Karpas-422 (cell line): ENCODE data around the gene CSMD2. TPM values are rescaled to one million over a fixed set of nuclear protein-coding genes. Genes with fewer than 3 reads are reported as not detected.

Experiments used
- DNase-seq: peaks from one replicate; pipeline ENCODE4 v3.0.0-alpha.2; 2015
- H2AFZ ChIP-seq: fragments of 200-600 bp; sonication (generic); 2 replicates; pipeline ENCODE4 v1.6.1; 2014; ENCODE audit warnings: antibody characterized with exemption, low read length, mixed read lengths
- H3K27ac ChIP-seq: fragments of 200-600 bp; sonication (generic); 2 replicates; pipeline ENCODE4 v1.5.1; 2014; ENCODE audit warnings: mild to moderate bottlenecking, low read length, moderate library complexity
- H3K27me3 ChIP-seq: fragments of 200-600 bp; sonication (generic); 2 replicates; pipeline ENCODE4 v1.6.1; 2014; ENCODE audit warnings: low read length, mixed read lengths
- H3K36me3 ChIP-seq: fragments of 200-600 bp; sonication (generic); 2 replicates; pipeline ENCODE4 v1.6.1; 2014; ENCODE audit warnings: low read length, mixed read lengths; ENCODE audit not compliant: insufficient read depth
- H3K4me1 ChIP-seq: fragments of 200-600 bp; sonication (generic); 2 replicates; pipeline ENCODE4 v1.6.1; 2014; ENCODE audit warnings: mild to moderate bottlenecking, low read length, mixed read lengths
- H3K4me2 ChIP-seq: fragments of 200-600 bp; sonication (generic); 2 replicates; pipeline ENCODE4 v1.6.1; 2014; ENCODE audit warnings: low read length, low read depth, mild to moderate bottlenecking; ENCODE audit not compliant: poor library complexity, severe bottlenecking
- H3K4me3 ChIP-seq: fragments of 200-600 bp; sonication (generic); 2 replicates; pipeline ENCODE4 v1.5.1; 2014; ENCODE audit warnings: mild to moderate bottlenecking, antibody characterized with exemption, low read length, mixed read lengths
- H3K79me2 ChIP-seq: fragments of 200-600 bp; sonication (generic); 2 replicates; pipeline ENCODE4 v1.6.1; 2014; ENCODE audit warnings: mild to moderate bottlenecking, low read length, mixed read lengths
- H3K9ac ChIP-seq: fragments of 200-600 bp; sonication (generic); 2 replicates; pipeline ENCODE4 v1.6.0; 2014; ENCODE audit warnings: low read length
- H3K9me2 ChIP-seq: fragments of 200-600 bp; sonication (generic), shearing (Covaris generic); replicated peaks from 2 replicates; pipeline ENCODE4 v1.6.0; 2014; ENCODE audit warnings: mild to moderate bottlenecking, low read length, moderate library complexity; ENCODE audit not compliant: insufficient read depth
- H3K9me3 ChIP-seq: fragments of 300-700, 200-600 bp; sonication (generic); 2 replicates; pipeline ENCODE4 v1.6.1; 2014; ENCODE audit warnings: low read length, mixed read lengths
- H4K20me1 ChIP-seq: fragments of 200-600 bp; sonication (generic); 2 replicates; pipeline ENCODE4 v1.6.1; 2014; ENCODE audit warnings: mild to moderate bottlenecking, antibody characterized with exemption, low read length, low read depth; ENCODE audit not compliant: insufficient read depth
- total RNA-seq: library from RNA; depleted of rRNA; stranded (reverse); fragments of >200 nt; shearing (Covaris generic); gene quantifications from 2 replicates; pipeline ENCODE4 v1.2.3, GENCODE V29; 2014; ENCODE audit warnings: low replicate concordance

CSMD2 gene
- total RNA-seq, 1 experiment from 2014 or later, result 0.19 TPM

DNA sequence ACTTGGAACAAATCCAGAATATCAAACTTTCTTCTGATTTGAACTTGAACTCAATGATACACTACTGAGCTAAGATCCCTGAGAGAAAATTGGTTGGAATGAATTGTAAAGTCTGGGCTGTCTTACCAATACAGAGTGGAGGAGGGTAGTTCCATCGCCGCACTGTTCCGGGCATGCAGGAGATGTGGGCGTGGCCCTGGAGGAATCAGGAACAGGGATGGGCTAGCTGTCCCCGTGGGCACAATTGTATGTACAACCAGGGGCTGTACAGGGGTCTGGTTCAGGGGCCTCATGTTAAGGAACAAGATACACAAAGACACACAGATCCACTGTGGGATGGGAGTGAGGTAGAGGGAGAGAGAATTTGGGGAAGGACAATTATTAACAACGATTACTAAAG is 548.2 kb downstream of the CSMD2 start:
- peaks cover 15% of the 10 kb centered on the region for H3K4me1 ChIP-seq
- DNase-seq, result no peak
- H3K4me2 ChIP-seq, result no peak overlapping the region
- no peak overlapping the region for H2AFZ ChIP-seq
- no peak overlapping the region for H3K9ac ChIP-seq
- H4K20me1 ChIP-seq, result no peaks in the 10 kb centered on the region
- H3K9me2 ChIP-seq, result no peaks in the 10 kb centered on the region
- no peaks in the 10 kb centered on the region for H3K27me3 ChIP-seq
- H3K79me2 ChIP-seq, result no peaks in the 10 kb centered on the region
- no peak overlapping the region for H3K4me3 ChIP-seq
- H3K9me3 ChIP-seq, result no peaks in the 10 kb centered on the region
- no peak overlapping the region for H3K27ac ChIP-seq
- H3K36me3 ChIP-seq, result no peaks in the 10 kb centered on the region

DNA sequence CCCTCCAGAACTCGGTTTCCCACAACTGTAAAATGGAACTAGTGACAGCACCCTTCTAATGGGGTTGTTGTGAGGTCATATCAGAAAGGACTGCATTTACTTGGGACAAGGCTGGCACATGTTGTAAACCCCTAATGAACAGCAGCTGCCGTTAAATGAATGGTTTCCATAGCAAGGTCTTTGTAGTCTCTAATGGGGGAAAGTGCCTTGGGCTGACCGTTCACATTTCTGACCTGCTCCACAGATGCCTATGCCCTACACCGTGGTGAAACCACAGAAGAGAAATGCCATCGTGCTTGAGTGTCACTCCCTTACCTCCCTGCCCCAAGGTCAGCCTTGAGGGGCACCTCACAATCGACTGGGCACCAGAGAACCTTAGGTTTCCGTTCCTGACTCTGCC is 549.5 kb downstream of the CSMD2 start:
- no peaks in the 10 kb centered on the region for H3K9me3 ChIP-seq
- 0 out of 2 replicates have a peak overlapping the region, but pooled peaks have one; percentile 45 for H2AFZ ChIP-seq
- no peak overlapping the region for H3K27ac ChIP-seq
- no peak overlapping the region for H3K4me3 ChIP-seq
- no peaks in the 10 kb centered on the region for H3K79me2 ChIP-seq
- no peak overlapping the region; the same call in 1 of the 2 replicates for H3K9ac ChIP-seq
- no peak overlapping the region for H3K4me2 ChIP-seq
- peaks cover 19% of the 10 kb centered on the region for H3K4me1 ChIP-seq
- DNase-seq, result no peak
- H3K36me3 ChIP-seq, result no peaks in the 10 kb centered on the region
- no peaks in the 10 kb centered on the region for H3K9me2 ChIP-seq
- no peaks in the 10 kb centered on the region for H3K27me3 ChIP-seq
- H4K20me1 ChIP-seq, result no peaks in the 10 kb centered on the region

DNA sequence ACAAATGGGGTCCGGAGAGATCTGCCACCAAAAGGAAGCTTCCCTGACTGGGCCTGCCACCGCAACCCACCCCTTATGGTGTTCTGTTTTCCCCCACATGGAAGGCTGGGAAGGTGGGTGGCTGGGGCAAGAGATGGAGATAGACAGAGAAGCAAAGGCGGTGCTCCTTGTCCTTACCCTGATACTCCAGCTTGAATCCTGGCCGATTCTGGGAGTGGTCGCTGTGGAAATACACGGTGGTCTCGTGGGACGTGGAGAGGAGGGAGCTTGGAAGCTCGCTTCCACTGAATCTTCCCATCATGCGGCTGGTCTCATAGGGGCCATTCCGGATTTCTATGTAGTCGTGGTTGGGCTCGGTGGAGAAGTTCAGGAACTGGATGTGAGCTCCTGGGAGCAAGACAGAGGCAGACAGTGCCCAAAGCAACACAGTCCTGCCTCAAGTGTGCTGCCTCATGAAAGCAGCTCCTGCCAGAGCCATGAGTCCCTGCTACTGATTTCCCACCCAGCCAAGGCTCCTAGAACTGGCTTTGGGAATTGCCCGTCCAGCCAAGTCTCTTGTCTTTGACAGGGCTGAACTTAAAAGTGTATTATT is 554.1 kb downstream of the CSMD2 start:
- DNase-seq, result no peak
- H3K36me3 ChIP-seq, result no peaks in the 10 kb centered on the region
- H3K4me2 ChIP-seq, result no peak overlapping the region
- H3K27me3 ChIP-seq, result no peaks in the 10 kb centered on the region
- no peak overlapping the region for H3K4me3 ChIP-seq
- H3K27ac ChIP-seq, result no peak overlapping the region
- no peaks in the 10 kb centered on the region for H3K79me2 ChIP-seq
- H2AFZ ChIP-seq, result no peak overlapping the region
- peaks cover 15% of the 10 kb centered on the region for H3K4me1 ChIP-seq
- no peaks in the 10 kb centered on the region for H3K9me2 ChIP-seq
- H3K9me3 ChIP-seq, result no peaks in the 10 kb centered on the region
- no peak overlapping the region for H3K9ac ChIP-seq
- H4K20me1 ChIP-seq, result no peaks in the 10 kb centered on the region

DNA sequence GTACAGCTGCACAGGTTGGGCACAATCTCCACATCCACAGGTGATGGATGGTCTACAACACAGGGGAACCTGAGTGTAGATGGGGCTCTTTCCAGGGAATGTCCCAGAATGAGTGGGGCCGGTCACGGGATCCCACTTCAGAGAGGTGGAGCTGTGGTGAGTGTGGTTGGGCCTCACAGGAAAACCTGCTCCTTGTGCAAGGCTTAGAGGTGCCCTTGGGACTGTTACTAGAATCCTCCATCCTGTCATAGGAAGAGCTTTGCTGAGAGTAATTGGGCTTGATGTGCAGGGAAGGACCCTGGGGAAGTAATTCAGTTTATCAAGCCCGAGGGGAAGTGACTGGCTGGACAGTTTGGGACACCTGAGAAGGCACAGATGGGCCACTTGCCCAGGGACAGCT is 554.6 kb downstream of the CSMD2 start:
- Histone ChIP-seq H3K9ac (no peak overlapping the region), H3K36me3 (no peaks in the 10 kb centered on the region), H3K27me3 (no peaks in the 10 kb centered on the region), H3K9me3 (no peaks in the 10 kb centered on the region), H4K20me1 (no peaks in the 10 kb centered on the region), H3K27ac (no peak overlapping the region), H3K4me3 (no peak overlapping the region), H3K9me2 (no peaks in the 10 kb centered on the region), H3K79me2 (no peaks in the 10 kb centered on the region), H2AFZ (no peak overlapping the region), H3K4me2 (no peak overlapping the region), H3K4me1 (peaks cover 9% of the 10 kb centered on the region)
- peak; percentile 44 for DNase-seq

DNA sequence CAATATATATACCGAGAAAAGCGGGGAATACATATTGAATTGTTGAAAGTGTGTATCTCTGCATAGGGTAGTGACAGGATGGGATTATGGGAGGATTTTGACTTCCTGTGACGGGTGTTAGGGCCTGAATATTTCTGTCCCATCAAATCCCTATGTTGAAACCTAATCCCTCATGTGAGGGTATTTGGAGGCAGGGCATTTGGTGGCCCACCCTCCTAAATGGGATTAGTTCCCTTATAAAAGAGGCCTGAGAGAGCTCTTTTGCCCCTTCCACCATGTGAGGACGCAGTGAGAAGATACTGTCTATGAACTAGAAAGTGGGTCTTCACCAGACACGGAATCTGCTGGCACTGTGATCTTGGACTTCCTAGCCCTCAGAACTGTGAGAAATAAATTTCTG is 555.3 kb downstream of the CSMD2 start:
- Histone ChIP-seq H3K27me3 (no peaks in the 10 kb centered on the region), H3K4me1 (peaks cover 6% of the 10 kb centered on the region; the same call in 1 of the 2 replicates), H4K20me1 (no peaks in the 10 kb centered on the region), H2AFZ (no peak overlapping the region), H3K9me3 (no peaks in the 10 kb centered on the region), H3K4me2 (no peak overlapping the region), H3K27ac (no peak overlapping the region), H3K9me2 (no peaks in the 10 kb centered on the region), H3K4me3 (no peak overlapping the region), H3K9ac (no peak overlapping the region), H3K36me3 (no peaks in the 10 kb centered on the region), H3K79me2 (no peaks in the 10 kb centered on the region)
- no peak for DNase-seq

DNA sequence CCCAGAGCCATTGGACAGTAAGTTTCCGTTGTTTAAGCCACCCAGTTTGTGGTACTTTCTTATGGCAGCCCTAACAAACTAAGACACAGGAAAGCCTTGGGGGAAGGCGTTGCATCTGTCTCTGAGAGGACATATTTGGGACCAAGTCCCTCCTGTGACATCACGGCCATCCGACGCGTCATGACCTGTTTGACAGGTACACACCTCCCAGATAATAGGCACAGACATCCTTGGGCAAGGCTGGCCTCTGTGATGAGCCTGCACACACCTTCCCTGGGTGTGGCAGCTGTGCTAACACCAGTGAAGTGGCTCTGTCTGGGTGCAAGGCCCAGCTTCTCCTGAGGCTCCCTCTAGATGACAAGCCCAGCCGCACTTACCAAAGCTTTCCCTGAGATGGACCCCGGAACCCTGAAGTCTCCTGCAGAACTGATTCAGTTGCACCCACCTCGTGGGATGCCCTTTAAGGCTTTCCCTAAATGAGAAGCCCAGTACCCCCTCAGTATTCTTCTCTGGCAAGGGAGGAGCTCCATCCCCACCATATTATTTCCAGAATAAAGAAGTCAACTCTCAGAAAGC is 556.1 kb downstream of the CSMD2 start:
- no peak overlapping the region for H2AFZ ChIP-seq
- H3K9me2 ChIP-seq, result no peaks in the 10 kb centered on the region
- no peaks in the 10 kb centered on the region for H3K27me3 ChIP-seq
- H3K79me2 ChIP-seq, result no peaks in the 10 kb centered on the region
- no peak overlapping the region for H3K4me2 ChIP-seq
- no peak overlapping the region for H3K4me3 ChIP-seq
- H3K9ac ChIP-seq, result no peak overlapping the region
- no peak overlapping the region for H3K27ac ChIP-seq
- H3K36me3 ChIP-seq, result no peaks in the 10 kb centered on the region
- H3K4me1 ChIP-seq, result peaks cover 6% of the 10 kb centered on the region; the same call in 1 of the 2 replicates
- no peaks in the 10 kb centered on the region for H4K20me1 ChIP-seq
- no peak for DNase-seq
- no peaks in the 10 kb centered on the region for H3K9me3 ChIP-seq

DNA sequence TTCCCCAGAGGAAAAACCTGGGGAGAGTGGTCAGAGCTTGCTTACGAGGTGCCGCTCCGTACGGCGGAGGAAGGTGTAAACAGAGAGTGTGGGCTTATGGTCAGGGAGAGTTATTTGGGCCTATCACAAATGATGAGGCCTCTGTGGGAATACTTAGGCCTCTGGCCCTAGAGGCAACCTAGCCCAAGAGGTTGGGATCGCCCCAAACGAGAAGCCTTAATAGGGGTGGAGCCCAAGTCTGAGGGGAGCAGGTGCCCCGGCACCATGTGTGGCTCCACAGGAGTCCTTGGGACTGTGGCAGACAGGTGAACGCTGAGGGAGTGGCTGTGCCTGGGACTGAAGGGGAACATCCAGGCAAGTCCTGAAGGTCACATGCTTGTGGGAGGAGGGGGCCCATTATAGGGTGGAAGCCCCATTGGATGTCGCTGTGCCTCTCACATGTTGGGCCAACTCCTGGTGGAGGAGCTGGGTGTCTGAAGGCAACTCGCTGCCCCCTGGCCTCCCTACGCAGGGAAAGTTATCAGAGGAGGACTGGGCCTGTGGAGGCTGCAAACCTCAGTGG is 557.5 kb downstream of the CSMD2 start:
- Histone ChIP-seq H3K36me3 (no peaks in the 10 kb centered on the region), H2AFZ (no peak overlapping the region)
- no peak for DNase-seq

DNA sequence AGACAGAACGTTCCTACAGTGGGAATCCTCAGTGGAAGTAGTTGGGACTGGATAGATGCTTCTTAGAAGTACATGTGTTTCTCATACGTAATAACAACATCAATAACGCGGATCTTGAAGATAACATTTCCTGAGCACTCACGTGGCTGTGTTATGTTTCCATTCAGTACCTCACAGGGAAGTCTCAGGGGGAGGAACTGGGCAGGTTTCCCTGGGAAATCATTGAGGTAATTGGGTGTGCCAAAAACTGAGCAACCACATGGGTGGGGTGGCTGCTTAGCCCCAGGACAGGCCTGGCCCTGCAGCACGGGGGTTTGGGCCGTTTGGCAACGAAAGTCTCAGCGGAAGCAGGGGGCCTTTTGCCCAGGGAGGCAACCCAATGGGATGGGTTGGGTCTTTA is 558.8 kb downstream of the CSMD2 start:
- no peak overlapping the region for H2AFZ ChIP-seq
- peaks cover 6% of the 10 kb centered on the region; the same call in 1 of the 2 replicates for H3K4me1 ChIP-seq
- H3K27me3 ChIP-seq, result no peaks in the 10 kb centered on the region
- H3K79me2 ChIP-seq, result no peaks in the 10 kb centered on the region
- H3K9ac ChIP-seq, result no peak overlapping the region
- H3K9me3 ChIP-seq, result no peaks in the 10 kb centered on the region
- H3K4me3 ChIP-seq, result no peak overlapping the region
- no peaks in the 10 kb centered on the region for H3K9me2 ChIP-seq
- DNase-seq, result no peak
- H3K27ac ChIP-seq, result no peak overlapping the region
- H3K4me2 ChIP-seq, result no peak overlapping the region
- H3K36me3 ChIP-seq, result no peaks in the 10 kb centered on the region
- H4K20me1 ChIP-seq, result no peaks in the 10 kb centered on the region

More for the DNA sequence above, 557.5 kb downstream of the CSMD2 start:
- Histone ChIP-seq H3K9me3 (no peaks in the 10 kb centered on the region), H3K4me1 (peaks cover 6% of the 10 kb centered on the region; the same call in 1 of the 2 replicates), H3K79me2 (no peaks in the 10 kb centered on the region), H4K20me1 (no peaks in the 10 kb centered on the region), H3K9ac (no peak overlapping the region), H3K27me3 (no peaks in the 10 kb centered on the region), H3K4me3 (no peak overlapping the region), H3K4me2 (no peak overlapping the region), H3K9me2 (no peaks in the 10 kb centered on the region), H3K27ac (no peak overlapping the region)
